GM12892 (cell line): Measurements from ENCODE around the gene F8.
"Not testable (repeated sequence)": the region's sequence is repeated elsewhere in the genome, so short reads cannot be mapped to it uniquely, and the experiment has no call there.

ENCODE experiments used
- POLR2A ChIP-seq: IDR thresholded peaks from 2 replicates; pipeline ENCODE4 v1.6.1; 2011; ENCODE audit warnings: low read depth, low read length, control low read depth
- POLR2AphosphoS5 ChIP-seq: IDR thresholded peaks from 2 replicates; pipeline ENCODE4 v1.6.1; 2011; ENCODE audit warnings: low read depth, low read length, control low read depth

GRCh38 chrX:154817048-154817618 lies 205.4 kb downstream of the F8 start:
- TF ChIP-seq POLR2AphosphoS5, POLR2A: not testable (repeated sequence)
